ENCODE data around the gene SEC11C.
"Not testable (repeated sequence)": the region's sequence is repeated elsewhere in the genome, so short reads cannot be mapped to it uniquely, and the experiment has no call there.

DNA sequence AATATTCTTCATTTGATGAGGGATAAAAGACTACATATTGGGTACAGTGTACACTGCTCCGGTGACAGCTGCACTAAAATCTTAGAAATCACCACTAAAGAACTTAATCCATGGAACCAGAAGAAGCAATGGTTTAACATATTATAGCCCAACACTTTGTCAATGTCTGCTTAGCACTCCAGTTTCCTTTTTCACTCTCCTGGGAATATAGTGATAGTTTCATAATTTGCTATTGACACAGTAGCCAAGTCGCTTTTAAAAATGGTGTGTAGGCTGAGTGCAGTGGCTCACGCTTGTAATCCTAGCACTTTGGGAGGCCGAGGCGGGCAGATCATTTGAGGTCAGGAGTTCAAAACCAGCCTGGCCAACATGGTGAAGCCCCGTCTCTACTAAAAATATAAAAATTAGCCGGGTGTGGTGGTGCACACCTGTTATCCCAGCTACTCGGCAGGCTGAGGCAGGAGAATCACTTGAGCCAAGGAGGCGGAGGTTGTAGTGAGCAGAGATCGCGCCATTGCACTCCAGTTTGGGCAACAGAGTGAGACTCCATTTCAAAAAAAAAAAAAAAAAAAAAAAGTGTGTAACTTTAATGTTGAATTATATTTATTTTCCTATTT is 3.2 kb downstream of the SEC11C start:
- TF ChIP-seq, protein P1, sequence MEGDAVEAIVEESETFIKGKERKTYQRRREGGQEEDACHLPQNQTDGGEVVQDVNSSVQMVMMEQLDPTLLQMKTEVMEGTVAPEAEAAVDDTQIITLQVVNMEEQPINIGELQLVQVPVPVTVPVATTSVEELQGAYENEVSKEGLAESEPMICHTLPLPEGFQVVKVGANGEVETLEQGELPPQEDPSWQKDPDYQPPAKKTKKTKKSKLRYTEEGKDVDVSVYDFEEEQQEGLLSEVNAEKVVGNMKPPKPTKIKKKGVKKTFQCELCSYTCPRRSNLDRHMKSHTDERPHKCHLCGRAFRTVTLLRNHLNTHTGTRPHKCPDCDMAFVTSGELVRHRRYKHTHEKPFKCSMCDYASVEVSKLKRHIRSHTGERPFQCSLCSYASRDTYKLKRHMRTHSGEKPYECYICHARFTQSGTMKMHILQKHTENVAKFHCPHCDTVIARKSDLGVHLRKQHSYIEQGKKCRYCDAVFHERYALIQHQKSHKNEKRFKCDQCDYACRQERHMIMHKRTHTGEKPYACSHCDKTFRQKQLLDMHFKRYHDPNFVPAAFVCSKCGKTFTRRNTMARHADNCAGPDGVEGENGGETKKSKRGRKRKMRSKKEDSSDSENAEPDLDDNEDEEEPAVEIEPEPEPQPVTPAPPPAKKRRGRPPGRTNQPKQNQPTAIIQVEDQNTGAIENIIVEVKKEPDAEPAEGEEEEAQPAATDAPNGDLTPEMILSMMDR (conservative IDR thresholded peaks at IDR 0.05; ENCODE audit: low read depth, low read length): not testable (repeated sequence)
- not testable (repeated sequence) for TF ChIP-seq EZH2 (IDR thresholded peaks at IDR 0.05; ENCODE audit: low read length, unreplicated experiment)

Data from PC-3 (cell line).